GM12864 (cell line): ENCODE measurements around the gene PEX10.

ENCODE experiments used
- DNase-seq: peaks from one replicate; pipeline ENCODE4 v3.0.0-alpha.2; 2011; ENCODE audit warnings: low read depth
- H3K4me3 ChIP-seq: 2 replicates; pipeline ENCODE4 v1.5.1; 2011; ENCODE audit warnings: mild to moderate bottlenecking, low read depth, low read length, control low read depth
- CTCF ChIP-seq: IDR thresholded peaks from 2 replicates; pipeline ENCODE4 v1.5.1; 2011; ENCODE audit warnings: low read depth, mild to moderate bottlenecking, moderate library complexity, low read length, control low read depth, inconsistent platforms; ENCODE audit errors: missing control alignments

Gene PEX10

DNA sequence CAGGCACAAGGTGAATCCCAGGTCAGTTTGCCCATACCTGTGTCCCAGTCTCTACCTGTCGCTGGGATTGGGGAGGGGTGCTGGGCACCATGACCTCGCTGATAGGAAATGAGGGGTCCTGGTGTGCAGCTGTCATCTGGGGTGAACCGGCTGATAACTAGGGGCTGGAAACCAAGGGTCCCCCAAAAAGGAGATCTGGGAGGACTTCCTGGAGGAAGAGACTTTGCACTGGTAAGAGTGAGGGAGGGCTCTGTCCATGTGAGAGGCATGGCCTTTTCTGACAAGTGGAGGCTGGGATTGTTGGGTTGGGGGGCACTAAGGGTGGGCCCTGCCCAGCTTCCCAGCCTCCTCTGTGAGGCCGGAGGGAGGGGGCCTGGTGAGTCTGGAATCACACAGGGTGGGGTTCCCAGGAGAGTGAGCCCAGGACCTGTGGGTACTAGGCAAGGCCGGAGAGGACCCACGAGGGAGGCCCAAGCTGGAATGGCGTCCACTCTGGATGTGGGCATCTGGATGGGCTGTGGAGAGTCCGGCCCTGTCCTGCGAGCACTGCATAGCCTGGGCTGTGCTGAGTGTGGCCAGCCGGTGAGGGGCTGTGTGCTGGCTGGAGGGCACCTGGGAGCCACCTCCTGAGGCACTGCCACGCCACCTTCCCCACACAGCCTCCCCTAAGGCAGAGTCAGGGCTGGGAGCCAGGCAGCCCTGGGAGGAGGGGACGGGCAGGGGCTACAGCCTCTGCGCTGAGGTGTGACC, 4.9 kb upstream of the PEX10 start:
- DNase-seq, result no peak
- TF ChIP-seq CTCF, result no peak
- no peak overlapping the region; the same call in none of the 2 replicates for H3K4me3 ChIP-seq

DNA sequence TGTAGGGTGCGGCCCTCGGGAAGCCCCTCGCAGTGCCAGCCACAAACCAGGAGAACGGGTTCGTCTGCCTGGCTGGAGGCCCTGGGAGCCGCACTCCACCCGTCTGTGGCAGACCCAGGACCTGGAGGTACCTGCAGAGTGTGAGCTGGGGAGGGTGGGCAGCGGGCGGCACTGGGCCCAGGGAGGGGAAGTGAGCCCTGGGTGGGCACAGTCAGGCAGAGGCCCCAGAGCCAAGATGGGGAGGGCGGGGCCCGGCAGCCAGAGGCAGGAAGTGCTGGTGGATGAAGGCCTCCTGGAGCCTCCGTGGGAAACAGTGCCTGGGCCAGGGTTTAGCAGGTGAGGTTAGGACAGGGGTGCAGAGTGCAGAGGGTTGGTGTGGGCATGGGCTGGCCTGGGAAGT, 4.0 kb upstream of the PEX10 start:
- peak overlapping the region; percentile 61 for H3K4me3 ChIP-seq
- TF ChIP-seq CTCF, result no peak
- DNase-seq, result no peak

- no peak for DNase-seq
- TF ChIP-seq CTCF, result peak; percentile 14
- peak overlapping the region; percentile 61 for H3K4me3 ChIP-seq
These were observed 3.4 kb upstream of the PEX10 start for GRCh38 chr1:2415801-2416208.

DNA sequence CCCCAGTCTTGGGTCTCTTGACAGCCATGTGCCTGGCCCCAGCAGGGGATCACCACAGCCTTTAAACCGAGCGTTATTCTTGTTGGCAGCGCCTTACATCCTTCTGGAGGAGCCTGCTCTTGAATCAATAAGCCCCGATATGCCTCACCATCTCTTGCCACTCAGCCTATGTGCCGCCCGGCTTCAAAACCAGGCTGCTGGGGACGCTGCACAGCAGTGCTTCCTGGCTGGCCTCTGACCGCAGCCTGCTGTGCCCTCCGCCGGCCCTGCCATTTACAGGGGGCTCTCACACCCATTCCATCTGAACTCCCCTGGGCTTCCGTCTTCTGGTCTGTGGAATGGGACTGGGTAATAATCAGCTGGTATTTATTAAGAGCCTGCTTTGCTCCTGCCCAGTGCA, 3.0 kb upstream of the PEX10 start:
- TF ChIP-seq CTCF, result no peak
- peak overlapping the region; percentile 61 for H3K4me3 ChIP-seq
- no peak for DNase-seq

GRCh38 chr1:2414297-2414958, 2.1 kb upstream of the PEX10 start:
- DNase-seq, result peak; percentile 42

GRCh38 chr1:2413495-2414296, 1.3 kb upstream of the PEX10 start:
- DNase-seq, result no peak
- no peak for TF ChIP-seq CTCF
- peak overlapping the region; percentile 80 for H3K4me3 ChIP-seq

More at GRCh38 chr1:2414297-2414958, 2.1 kb upstream of the PEX10 start:
- peak overlapping the region; percentile 80 for H3K4me3 ChIP-seq
- TF ChIP-seq CTCF, result peak; percentile 88
